ENCODE results near the gene ADRA2C.
"Not testable (repeated sequence)": the region's sequence is repeated elsewhere in the genome, so short reads cannot be mapped to it uniquely, and the experiment has no call there.

The ADRA2C gene

DNA sequence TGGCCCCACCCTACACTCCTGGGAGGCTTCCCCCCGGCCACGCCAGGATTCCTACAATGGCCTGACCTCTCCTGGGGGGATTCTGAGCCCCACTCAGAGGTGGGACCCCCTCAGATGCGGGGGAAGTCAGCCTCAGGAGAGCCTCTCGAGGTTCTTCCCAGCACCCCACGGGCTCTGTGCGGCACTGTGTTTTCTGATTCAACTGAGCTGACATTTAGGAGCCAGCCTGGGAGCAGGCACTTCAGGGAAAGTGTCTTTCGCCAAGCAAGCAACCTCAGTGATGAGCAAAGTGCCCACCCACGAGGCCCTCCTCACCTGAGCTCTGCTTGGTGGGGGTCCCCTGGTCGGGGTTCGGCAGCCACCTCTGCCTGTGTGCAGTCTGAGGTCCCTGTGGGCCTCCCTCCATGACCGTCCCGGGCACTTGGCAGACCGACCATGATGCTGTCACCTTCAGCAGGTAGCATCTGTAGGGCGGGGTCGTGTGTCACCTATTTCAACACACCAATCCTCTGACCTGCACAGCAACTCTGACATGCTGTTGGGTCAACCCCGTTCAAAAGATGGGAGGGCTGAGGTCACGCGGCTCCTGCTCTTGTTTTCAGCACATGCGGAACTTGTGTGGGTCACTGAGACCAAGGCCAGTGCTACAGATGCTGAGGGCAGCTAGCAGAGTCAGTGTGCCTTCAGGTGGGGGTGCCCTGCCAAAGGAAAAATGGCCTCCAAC lies 46.2 kb downstream of the ADRA2C start:
- TF ChIP-seq, protein P1, sequence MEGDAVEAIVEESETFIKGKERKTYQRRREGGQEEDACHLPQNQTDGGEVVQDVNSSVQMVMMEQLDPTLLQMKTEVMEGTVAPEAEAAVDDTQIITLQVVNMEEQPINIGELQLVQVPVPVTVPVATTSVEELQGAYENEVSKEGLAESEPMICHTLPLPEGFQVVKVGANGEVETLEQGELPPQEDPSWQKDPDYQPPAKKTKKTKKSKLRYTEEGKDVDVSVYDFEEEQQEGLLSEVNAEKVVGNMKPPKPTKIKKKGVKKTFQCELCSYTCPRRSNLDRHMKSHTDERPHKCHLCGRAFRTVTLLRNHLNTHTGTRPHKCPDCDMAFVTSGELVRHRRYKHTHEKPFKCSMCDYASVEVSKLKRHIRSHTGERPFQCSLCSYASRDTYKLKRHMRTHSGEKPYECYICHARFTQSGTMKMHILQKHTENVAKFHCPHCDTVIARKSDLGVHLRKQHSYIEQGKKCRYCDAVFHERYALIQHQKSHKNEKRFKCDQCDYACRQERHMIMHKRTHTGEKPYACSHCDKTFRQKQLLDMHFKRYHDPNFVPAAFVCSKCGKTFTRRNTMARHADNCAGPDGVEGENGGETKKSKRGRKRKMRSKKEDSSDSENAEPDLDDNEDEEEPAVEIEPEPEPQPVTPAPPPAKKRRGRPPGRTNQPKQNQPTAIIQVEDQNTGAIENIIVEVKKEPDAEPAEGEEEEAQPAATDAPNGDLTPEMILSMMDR (IDR thresholded peaks at IDR 0.05; ENCODE audit: extremely low read depth, insufficient read depth, missing control alignments): no peak
- in situ Hi-C loops (cut with MboI; ENCODE audit: low pct_unique_long_range_greater_than_20kb, low sequenced_read_pairs, unreplicated experiment): no loop called here
- DNase-seq (ENCODE audit: low spot score): no peak

DNA sequence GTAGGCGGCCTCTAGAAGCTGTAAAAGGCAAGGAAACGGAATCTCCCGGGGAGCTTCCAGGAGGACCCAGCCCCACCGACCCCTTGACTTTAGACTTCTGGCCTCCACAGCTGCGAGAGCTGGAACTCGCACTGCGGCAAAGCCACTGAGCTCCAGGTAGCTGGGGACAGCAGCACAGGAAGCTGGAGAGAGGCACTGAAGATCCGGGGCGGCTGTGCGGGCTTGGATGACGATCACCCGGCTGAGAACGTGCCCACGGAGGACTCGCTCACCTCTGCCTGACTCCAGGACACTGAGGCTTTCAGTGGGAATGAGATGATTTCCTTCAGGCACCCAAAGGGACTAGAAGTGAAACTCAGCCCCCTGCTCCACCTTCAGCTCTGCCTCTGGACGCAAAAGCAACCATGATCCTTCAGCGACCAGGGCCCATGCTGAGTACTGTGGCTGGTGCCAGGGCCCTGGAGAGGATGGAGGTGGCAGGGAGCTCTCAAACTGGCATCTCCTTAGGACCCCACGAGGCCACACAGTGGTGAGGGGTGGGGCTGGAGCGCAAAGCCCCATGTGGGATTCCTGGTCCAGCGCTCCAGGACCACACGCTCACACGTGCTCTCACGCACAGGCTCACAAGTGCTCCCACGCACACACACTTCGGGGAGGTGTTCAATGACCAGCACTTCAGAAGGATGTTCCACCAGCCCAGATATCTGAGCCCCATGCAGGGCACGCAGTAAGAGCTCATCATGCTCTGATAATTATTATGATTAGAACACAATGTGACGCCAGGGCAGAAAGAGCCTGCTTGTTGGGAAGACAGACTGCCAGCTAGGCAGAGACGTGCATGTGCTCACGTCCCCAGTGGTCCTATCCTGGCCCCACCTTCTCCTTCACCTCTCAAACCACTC lies 47.2 kb downstream of the ADRA2C start:
- TF ChIP-seq, protein P1 (IDR thresholded peaks at IDR 0.05; ENCODE audit: extremely low read depth, insufficient read depth, missing control alignments): no peak
- DNase-seq (ENCODE audit: low spot score): no peak
- in situ Hi-C loops (cut with MboI; ENCODE audit: low pct_unique_long_range_greater_than_20kb, low sequenced_read_pairs, unreplicated experiment): no loop called here

DNA sequence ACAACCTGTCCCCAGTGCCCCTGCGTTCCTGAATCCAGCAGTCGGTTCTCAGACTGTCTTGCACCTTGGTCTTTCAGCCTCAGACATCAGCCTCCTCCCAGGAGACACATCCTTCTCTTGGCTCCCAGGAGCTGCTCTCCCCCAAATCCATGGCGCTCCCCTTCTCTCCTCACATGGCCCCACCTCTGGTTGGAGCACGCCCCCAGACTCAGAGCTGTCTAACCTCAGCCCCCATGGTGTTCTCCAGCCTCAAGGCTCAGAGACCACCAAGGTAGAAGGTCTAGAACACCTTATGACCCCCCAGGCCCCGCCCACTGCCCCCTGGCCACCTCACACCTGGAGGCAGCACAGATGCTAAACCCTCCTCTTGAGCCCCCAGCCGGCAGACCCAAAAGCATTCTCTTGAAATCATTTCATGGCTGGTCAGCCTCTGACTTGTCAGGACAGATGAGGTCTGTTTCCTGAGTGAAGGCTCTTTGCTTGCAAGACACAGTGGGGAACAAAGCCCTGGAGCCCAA lies 47.9 kb downstream of the ADRA2C start:
- no peak for DNase-seq (ENCODE audit: low spot score)
- TF ChIP-seq, protein P1 (IDR thresholded peaks at IDR 0.05; ENCODE audit: extremely low read depth, insufficient read depth, missing control alignments): no peak
- in situ Hi-C loops (cut with MboI; ENCODE audit: low pct_unique_long_range_greater_than_20kb, low sequenced_read_pairs, unreplicated experiment): no loop called here

DNA sequence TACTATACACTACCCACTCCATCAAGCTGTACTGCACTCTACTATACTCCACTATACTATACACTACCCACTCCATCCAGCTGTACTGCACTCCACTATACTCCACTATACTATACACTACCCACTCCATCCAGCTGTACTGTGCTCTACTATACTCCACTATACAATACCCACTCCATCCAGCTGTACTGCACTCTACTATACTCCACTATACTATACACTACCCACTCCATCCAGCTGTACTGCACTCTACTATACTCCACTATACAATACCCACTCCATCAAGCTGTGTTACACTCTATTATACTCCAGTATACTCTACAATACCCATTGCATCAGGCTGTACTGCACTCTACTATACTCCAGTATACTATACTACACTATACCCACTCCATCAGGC lies 48.7 kb downstream of the ADRA2C start:
- in situ Hi-C loops (cut with MboI; ENCODE audit: low pct_unique_long_range_greater_than_20kb, low sequenced_read_pairs, unreplicated experiment); DNase-seq (ENCODE audit: low spot score): not testable (repeated sequence)

DNA sequence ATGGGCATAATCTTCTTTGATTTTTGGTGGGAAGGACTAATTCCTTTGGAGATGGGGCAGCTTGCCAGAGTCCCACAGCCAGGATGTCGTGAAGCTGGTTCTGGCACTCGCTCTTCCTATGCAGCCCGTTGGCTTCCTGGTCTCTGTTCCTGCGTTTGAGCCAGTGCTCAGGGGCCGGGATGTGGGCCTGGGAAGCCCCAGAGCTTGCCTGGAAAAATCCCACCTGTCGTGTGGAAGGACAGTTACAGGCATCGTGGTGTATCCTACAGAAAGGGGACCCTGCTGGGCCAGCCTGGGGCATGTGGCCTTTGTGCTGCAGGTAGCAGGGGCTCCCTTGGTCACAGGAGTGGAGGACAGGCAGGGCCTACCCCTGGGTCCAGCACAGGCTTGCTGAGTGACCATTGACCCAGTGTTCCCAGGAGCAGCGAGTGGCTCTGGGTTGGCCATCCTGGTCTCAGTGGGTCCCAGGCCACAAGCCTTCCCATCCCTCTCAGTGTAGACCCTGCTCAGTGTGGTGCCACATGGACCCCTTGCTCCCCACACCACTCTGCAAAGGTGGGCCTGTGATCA lies 50.2 kb downstream of the ADRA2C start:
- TF ChIP-seq, protein P1 (IDR thresholded peaks at IDR 0.05; ENCODE audit: extremely low read depth, insufficient read depth, missing control alignments): no peak
- in situ Hi-C loops (cut with MboI; ENCODE audit: low pct_unique_long_range_greater_than_20kb, low sequenced_read_pairs, unreplicated experiment): no loop called here
- DNase-seq (ENCODE audit: low spot score): no peak

DNA sequence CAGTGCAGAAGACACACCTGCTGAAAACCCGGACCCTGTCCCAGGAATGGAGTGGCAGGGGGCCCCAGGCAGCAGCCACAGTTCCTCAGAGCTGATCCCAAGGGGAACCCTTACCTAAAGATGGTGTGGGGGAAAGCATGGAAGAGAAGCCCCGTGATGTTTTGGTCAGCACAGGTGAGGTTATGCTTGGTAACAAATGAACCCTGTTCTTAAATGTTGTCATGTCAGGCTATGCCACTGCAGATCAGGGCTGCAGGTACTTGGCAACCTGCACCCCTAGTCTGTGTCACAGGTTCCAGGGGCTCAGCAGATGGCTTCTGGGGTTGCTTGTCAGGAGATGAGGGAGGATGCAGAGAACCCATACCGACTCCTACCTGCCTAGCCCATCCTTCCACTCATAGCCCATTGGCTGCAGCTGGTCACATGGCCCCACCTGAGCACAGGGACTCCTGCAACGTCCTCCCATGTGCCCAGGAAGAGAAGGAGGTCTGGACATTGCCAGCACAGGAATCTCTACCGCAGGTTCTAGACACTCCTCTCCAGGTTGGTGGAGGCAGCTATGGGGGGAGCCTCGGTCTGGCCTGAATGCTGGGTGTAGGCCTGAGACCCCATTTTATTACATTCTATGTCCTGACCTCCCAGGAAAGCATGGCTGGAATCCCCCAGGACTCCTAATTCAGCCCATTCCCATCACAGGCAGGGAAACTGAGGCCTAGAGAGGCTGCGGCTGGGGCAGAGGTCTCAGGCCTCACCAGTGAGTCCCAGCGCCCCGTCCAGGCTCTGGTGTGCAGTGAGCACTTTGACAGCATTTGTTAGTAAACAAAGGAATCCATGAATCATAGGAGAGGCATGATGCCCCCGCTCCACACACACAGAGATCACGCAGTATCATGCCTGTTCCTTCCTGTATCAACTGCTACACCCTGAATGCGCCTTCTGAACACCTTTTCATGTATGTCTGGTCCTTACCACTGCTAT lies 51.1 kb downstream of the ADRA2C start:
- no peak for DNase-seq (ENCODE audit: low spot score)
- TF ChIP-seq, protein P1 (IDR thresholded peaks at IDR 0.05; ENCODE audit: extremely low read depth, insufficient read depth, missing control alignments): no peak
- in situ Hi-C loops (cut with MboI; ENCODE audit: low pct_unique_long_range_greater_than_20kb, low sequenced_read_pairs, unreplicated experiment): no loop called here

Data from GM13977 (cell line).